OCI-LY1 (cell line): Measurements from ENCODE around the gene IDH2.
A peak's percentile ranks its signal among the peaks of the same experiment; 100 is the strongest.
"Not testable (repeated sequence)": the region's sequence is repeated elsewhere in the genome, so short reads cannot be mapped to it uniquely, and the experiment has no call there.

Experiments
- H2AFZ ChIP-seq: fragments of 200-600 bp; sonication (generic), shearing (Covaris generic); 2 replicates; pipeline ENCODE4 v1.6.0; 2014; ENCODE audit warnings: antibody characterized with exemption, mild to moderate bottlenecking, low read length
- H3F3A ChIP-seq: fragments of 200-600 bp; sonication (generic), shearing (Covaris generic); 2 replicates; pipeline ENCODE4 v1.6.0; 2014; ENCODE audit warnings: mild to moderate bottlenecking, antibody characterized with exemption, low read length, moderate library complexity; ENCODE audit not compliant: insufficient read depth
- H3K27ac ChIP-seq: fragments of 200-600 bp; sonication (generic); 2 replicates; pipeline ENCODE4 v1.5.1; 2014; ENCODE audit warnings: low read length, mixed run types, mild to moderate bottlenecking, low read depth; ENCODE audit not compliant: poor library complexity, severe bottlenecking
- H3K27me3 ChIP-seq: fragments of 200-600 bp; sonication (generic); 2 replicates; pipeline ENCODE4 v1.6.0; 2014; ENCODE audit warnings: antibody characterized with exemption, mild to moderate bottlenecking, low read length, moderate library complexity; ENCODE audit not compliant: insufficient read depth
- H3K36me3 ChIP-seq: fragments of 200-600 bp; sonication (generic); 2 replicates; pipeline ENCODE4 v1.6.1; 2014; ENCODE audit warnings: mild to moderate bottlenecking, antibody characterized with exemption, low read length, moderate library complexity, mixed read lengths; ENCODE audit not compliant: insufficient read depth
- H3K4me1 ChIP-seq: fragments of 200-600 bp; sonication (generic); 2 replicates; pipeline ENCODE4 v1.5.1; 2014; ENCODE audit warnings: mild to moderate bottlenecking, low read length, moderate library complexity; ENCODE audit not compliant: insufficient read depth, severe bottlenecking
- H3K4me2 ChIP-seq: fragments of 200-600 bp; sonication (generic), shearing (Covaris generic); 2 replicates; pipeline ENCODE4 v1.6.1; 2014; ENCODE audit warnings: low read length
- H3K4me3 ChIP-seq: fragments of 200-600 bp; sonication (generic); 2 replicates; pipeline ENCODE4 v1.5.1; 2014; ENCODE audit warnings: low read length, low read depth, mild to moderate bottlenecking, mixed read lengths; ENCODE audit not compliant: poor library complexity, severe bottlenecking
- H3K79me2 ChIP-seq: fragments of 200-600 bp; shearing (Covaris generic); 2 replicates; pipeline ENCODE4 v1.6.1; 2016; ENCODE audit warnings: mixed run types, low read length, mixed read lengths; ENCODE audit not compliant: insufficient read depth
- H3K9ac ChIP-seq: fragments of 200-600 bp; sonication (generic), shearing (Covaris generic); 2 replicates; pipeline ENCODE4 v1.6.1; 2014; ENCODE audit warnings: mild to moderate bottlenecking, low read length, mixed read lengths
- H3K9me2 ChIP-seq: fragments of 200-600 bp; sonication (generic), shearing (Covaris generic); 2 replicates; pipeline ENCODE4 v1.6.1; 2014; ENCODE audit warnings: low read depth, mild to moderate bottlenecking, low read length, mixed read lengths
- H3K9me3 ChIP-seq: fragments of 200-600 bp; shearing (Covaris generic); 2 replicates; pipeline ENCODE4 v1.6.1; 2014; ENCODE audit warnings: low read length, mixed read lengths
- H4K20me1 ChIP-seq: fragments of 200-600 bp; sonication (generic), shearing (Covaris generic); 2 replicates; pipeline ENCODE4 v1.6.0; 2016; ENCODE audit warnings: mild to moderate bottlenecking, low read length; ENCODE audit not compliant: insufficient read depth
- EZH2 ChIP-seq: fragments of 200-600 bp; sonication (generic), shearing (Covaris generic); IDR thresholded peaks from 2 replicates; pipeline ENCODE4 v1.8.0; 2017; ENCODE audit warnings: borderline replicate concordance, mixed run types, mild to moderate bottlenecking, antibody characterized with exemption, low read length, moderate library complexity, mixed read lengths
- TF ChIP-seq, protein P1 (sequence below): fragments of 200-600 bp; sonication (generic), shearing (Covaris generic); IDR thresholded peaks from 2 replicates; pipeline ENCODE4 v1.5.1; 2017; ENCODE audit warnings: mild to moderate bottlenecking, antibody characterized with exemption, low read length, moderate library complexity, mixed read lengths

The IDH2 gene

DNA sequence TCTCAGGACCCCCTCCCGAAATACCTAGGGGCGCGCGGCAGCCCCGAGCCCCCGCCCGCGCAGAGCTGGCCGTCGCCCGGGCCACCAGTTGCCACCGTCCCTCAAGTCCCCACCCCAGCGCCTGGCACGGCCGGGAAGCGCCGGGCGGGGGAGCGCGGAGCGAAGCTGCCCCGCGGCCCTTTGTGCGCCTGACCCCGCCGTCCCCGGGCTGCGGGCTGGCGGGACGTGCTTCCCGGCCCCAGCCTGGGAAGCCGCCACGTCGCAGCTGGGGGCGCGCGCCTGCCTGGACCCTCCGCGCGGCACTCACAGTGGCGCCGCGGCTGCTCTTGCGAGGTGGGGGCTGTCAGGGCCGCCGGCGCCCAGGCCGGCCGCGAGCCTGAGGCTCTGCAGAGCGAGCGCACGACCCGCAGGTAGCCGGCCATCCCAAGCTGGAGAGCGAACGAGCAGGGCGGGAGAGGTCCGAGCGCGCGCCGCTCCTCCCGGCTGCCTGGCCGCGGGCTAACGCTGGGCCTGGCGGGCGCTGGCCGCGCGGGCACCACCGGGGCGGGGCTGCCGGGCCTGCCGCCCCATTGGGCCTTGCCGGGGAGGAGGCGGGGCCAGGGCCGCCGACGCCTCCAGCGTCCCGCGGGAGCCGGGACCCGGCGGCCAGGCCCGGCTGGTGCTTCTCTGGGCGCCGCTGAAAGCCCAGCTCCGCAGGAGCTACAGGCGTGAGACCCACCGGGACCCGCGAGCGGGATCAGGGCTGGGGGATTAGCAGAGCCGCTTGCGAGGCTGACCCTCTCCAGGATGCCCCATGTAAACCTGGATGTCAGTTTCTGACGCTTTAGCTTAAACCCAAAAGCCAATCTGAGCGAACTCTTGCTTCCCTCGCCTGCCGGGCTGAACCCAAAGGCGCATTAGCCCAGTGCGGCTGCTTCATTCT, at the start of gene IDH2:
Gene IDH2, minus strand, starts transcription at position 500 of the 922 bp plus-strand sequence. Its CDS starts 78 bp downstream, at position 422.
- Histone ChIP-seq H3K9me3 (no peaks in the 10 kb centered on the region), H2AFZ (peak within 1 kb of the TSS; percentile 31; the same call in 1 of the 2 replicates), H3K9me2 (no peaks in the 10 kb centered on the region), H3K36me3 (no peaks in the 10 kb centered on the region), H3K4me2 (peak within 1 kb of the TSS; percentile 73), H4K20me1 (no peaks in the 10 kb centered on the region), H3K27ac (peak within 1 kb of the TSS; percentile 91), H3K4me1 (peaks cover 47% of the 10 kb centered on the region), H3K79me2 (no peaks in the 10 kb centered on the region), H3K9ac (peak within 1 kb of the TSS; percentile 92), H3K4me3 (peak within 1 kb of the TSS; percentile 86), H3K27me3 (0 out of 2 replicates have a peak, but pooled peaks cover 4% of the 10 kb centered on the region), H3F3A (0 out of 2 replicates have a peak, but pooled peaks cover 7% of the 10 kb centered on the region)
- TF ChIP-seq, protein P1, sequence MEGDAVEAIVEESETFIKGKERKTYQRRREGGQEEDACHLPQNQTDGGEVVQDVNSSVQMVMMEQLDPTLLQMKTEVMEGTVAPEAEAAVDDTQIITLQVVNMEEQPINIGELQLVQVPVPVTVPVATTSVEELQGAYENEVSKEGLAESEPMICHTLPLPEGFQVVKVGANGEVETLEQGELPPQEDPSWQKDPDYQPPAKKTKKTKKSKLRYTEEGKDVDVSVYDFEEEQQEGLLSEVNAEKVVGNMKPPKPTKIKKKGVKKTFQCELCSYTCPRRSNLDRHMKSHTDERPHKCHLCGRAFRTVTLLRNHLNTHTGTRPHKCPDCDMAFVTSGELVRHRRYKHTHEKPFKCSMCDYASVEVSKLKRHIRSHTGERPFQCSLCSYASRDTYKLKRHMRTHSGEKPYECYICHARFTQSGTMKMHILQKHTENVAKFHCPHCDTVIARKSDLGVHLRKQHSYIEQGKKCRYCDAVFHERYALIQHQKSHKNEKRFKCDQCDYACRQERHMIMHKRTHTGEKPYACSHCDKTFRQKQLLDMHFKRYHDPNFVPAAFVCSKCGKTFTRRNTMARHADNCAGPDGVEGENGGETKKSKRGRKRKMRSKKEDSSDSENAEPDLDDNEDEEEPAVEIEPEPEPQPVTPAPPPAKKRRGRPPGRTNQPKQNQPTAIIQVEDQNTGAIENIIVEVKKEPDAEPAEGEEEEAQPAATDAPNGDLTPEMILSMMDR: no peak
- TF ChIP-seq EZH2: no peak

DNA sequence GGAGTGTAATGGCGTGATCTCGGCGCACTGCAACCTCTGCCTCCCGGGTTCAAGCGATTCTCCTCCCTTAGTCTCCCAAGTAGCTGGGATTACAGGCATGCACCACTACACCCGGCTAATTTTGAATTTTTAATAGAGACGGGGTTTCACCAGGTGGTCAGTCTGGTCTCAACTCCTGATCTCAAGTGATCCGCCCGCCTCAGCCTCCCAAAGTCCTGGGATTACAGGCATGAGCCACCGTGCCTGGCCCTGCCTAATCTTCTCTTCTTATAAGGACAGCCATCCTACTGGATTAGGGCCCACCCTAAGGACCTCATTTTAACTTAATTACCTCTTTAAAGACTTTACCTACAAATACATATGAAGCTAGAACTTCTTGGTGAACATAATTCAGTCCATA, 48.3 kb upstream of the IDH2 start:
- not testable (repeated sequence) for H3K9me3 ChIP-seq, H3K36me3 ChIP-seq, H4K20me1 ChIP-seq, H3K4me3 ChIP-seq, H3K4me2 ChIP-seq, H3K9ac ChIP-seq, H3F3A ChIP-seq, H3K4me1 ChIP-seq, H2AFZ ChIP-seq, H3K27me3 ChIP-seq, H3K79me2 ChIP-seq, H3K9me2 ChIP-seq, H3K27ac ChIP-seq

DNA sequence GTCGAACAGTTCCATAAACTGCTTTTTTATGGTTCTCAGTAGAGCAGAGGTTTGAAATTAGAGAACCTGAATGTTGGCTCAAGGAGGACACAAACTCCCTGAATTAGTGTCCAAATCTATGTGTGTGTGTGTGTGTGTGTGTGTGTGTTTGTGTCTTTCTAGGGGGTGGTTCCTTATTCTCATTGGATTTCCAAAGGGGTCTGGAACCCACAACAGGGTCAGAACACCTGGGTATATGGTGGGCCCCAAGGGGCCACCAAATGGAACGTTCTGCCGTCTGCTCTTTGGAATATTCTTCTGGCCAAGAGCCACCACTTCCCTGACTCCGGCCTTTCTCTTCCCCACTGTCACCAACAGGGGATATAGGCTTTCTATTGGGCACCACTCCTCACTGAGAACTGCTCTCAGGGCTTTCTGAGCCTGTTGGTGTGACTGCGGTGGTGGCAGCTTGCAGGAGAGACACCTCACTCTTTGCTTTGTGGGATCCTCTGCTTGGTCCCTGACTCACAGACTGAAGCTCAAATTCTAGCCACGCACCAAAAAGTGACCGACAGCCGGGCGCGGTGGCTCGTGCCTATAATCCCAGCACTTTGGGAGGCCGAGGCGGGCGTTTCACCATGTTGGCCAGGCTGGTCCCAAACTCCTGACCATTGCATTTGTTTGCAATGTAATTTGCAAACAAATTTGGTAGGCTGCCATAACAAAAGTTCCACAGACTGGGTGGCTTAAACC, 47.5 kb upstream of the IDH2 start:
- no peaks in the 10 kb centered on the region for H3K9me2 ChIP-seq
- H3K36me3 ChIP-seq: no peaks in the 10 kb centered on the region
- H3K9ac ChIP-seq: no peak overlapping the region
- H3K27me3 ChIP-seq: peaks cover 5% of the 10 kb centered on the region
- H3K79me2 ChIP-seq: no peaks in the 10 kb centered on the region
- no peak overlapping the region for H3K4me2 ChIP-seq
- H4K20me1 ChIP-seq: no peaks in the 10 kb centered on the region
- H3K27ac ChIP-seq: no peak overlapping the region
- no peaks in the 10 kb centered on the region for H3F3A ChIP-seq
- no peaks in the 10 kb centered on the region for H3K9me3 ChIP-seq
- TF ChIP-seq, protein P1: no peak
- no peak for TF ChIP-seq EZH2
- no peaks in the 10 kb centered on the region for H3K4me1 ChIP-seq
- no peak overlapping the region for H3K4me3 ChIP-seq
- no peak overlapping the region for H2AFZ ChIP-seq

DNA sequence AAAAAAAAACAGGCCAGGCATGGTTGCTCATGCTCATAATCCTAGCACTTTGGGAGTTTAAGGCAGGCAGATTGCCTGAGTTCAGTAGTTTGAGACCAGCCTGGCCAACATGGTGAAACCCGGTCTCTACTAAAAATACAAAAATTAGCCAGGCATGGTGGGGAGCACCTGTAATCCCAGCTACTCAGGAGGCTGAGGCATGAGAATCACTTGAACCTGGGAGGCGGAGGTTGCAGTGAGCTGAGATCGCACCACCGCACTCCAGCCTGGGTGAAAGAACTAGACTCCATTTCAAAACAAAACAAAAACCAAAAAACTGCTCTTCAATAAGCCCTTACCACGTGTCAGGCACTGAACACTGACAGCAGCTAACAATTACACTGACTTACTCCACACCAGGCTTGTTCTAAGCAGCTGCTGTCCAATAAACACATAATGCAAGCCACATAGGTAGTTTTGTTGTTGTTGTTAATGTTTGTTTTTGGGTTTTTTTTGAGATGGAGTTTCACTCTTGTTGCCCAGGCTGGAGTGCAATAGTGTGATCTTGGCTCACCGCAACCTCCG, 44.0 kb upstream of the IDH2 start:
- not testable (repeated sequence) for H3K4me1 ChIP-seq, H3K27me3 ChIP-seq, H4K20me1 ChIP-seq, H3K9me2 ChIP-seq, H3K4me2 ChIP-seq, H3F3A ChIP-seq, H2AFZ ChIP-seq, H3K9me3 ChIP-seq, H3K36me3 ChIP-seq, H3K4me3 ChIP-seq, H3K27ac ChIP-seq, H3K9ac ChIP-seq, H3K79me2 ChIP-seq
